GM12873 (cell line): Measurements from ENCODE around the gene UEVLD.

Source experiments
- TF ChIP-seq, protein P1 (sequence below): IDR thresholded peaks from 2 replicates; pipeline ENCODE4 v1.5.1; 2012; ENCODE audit warnings: low read depth, mild to moderate bottlenecking, moderate library complexity, low read length, control low read depth; ENCODE audit not compliant: insufficient read depth; ENCODE audit errors: missing control alignments

UEVLD gene

DNA sequence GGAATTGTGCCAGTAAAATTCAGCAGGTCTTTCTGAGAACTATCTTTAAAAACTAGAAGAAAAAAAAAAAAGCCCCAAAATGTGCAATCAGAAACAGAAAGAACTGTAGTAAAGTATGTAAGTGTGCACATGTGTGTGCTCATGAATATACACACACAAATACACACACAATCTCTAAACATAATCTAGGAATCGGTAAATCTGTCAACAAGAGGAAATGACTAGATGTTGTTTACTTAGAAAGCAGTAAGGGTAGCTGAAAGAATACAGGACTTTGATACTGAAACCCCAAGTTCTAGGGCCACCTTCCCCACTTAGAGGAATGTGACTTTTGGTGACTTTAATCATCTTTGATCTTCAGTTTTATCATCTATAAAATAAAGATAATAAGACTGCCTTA is 13.2 kb downstream of the UEVLD start:
- TF ChIP-seq, protein P1, sequence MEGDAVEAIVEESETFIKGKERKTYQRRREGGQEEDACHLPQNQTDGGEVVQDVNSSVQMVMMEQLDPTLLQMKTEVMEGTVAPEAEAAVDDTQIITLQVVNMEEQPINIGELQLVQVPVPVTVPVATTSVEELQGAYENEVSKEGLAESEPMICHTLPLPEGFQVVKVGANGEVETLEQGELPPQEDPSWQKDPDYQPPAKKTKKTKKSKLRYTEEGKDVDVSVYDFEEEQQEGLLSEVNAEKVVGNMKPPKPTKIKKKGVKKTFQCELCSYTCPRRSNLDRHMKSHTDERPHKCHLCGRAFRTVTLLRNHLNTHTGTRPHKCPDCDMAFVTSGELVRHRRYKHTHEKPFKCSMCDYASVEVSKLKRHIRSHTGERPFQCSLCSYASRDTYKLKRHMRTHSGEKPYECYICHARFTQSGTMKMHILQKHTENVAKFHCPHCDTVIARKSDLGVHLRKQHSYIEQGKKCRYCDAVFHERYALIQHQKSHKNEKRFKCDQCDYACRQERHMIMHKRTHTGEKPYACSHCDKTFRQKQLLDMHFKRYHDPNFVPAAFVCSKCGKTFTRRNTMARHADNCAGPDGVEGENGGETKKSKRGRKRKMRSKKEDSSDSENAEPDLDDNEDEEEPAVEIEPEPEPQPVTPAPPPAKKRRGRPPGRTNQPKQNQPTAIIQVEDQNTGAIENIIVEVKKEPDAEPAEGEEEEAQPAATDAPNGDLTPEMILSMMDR: no peak

DNA sequence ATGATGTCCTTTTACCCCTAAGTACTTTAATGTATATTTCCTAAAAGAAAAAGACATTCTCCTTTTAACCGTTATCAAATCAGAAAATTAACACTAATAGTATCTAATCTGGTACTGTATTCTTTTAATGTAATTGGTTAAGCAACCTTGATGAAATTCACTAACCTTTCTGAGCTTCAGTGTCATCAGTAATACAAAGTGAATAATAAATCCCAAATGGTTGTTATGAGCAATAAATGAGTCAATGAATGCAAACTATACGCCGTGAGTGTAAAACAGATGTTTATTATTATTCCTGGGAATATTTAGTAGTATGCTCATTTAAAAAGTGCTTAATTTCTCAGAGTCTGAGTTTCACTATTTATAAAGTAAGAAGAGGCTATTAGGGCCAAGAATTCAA is 21.5 kb downstream of the UEVLD start:
- TF ChIP-seq, protein P1: no peak

DNA sequence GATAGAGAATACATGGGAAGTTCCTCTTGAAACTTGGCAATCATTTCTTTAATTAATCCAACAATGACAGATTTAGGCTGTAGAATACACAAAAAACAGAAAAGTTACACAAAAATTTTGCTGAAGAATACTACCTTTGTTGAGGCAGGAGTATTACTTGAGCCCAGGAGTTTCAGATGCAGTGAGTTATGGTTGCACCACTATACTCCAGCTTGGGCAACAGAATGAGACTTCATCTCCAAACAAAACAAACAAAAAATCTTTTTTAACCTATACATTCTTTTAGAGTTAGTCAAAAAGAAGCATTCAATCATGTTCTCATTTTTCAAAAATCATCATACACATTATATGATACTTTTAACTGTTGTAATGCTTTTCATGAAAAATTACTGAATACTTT is 22.1 kb downstream of the UEVLD start:
- TF ChIP-seq, protein P1: no peak

DNA sequence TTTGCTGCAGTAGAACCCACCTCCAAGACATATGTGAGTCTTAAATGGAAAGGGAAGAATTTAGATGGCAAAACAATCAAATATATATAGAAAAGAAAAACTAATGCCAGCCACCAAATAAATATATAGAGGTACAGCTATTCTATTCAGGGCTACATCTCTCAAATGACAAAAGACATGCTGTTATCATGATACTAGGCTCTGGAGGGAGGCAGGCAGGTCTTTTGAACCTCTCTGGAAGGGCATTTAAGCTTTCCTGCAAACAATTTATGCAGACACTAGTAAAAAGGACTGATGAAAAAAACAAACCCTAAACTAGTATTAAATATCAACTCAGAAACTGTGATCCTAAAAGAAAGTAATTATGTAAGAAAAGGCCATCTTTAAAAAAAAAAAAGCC is 24.4 kb downstream of the UEVLD start:
- TF ChIP-seq, protein P1: no peak

DNA sequence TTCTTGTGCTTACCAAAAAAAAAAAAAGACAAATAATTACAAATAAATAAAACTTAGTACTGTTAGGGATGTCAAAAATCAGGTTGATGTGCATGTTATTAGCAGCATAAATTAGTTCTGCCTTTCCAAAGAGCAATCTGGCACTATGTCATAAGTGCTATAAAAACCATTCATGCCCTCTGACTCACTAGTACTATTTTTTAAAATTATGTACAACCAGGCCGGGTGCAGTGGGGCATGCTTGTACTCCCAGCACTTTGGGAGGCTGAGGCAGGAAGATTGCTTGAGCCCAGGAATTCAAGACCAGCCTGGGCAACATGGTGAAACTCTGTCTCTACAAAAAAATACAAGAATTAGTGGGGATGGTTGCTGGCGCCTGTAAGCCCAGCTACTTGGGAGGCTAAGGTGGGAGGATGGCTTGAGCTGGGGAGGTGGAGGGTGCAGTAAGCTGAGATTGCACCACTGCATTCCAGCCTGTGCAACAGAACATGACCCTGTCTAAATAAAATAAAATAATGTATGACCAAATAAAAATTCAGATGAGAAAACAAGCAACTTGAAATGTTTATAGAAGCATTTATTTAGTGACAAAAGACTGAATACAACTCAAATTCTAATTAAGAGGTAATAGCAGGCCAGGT is 25.3 kb downstream of the UEVLD start:
- TF ChIP-seq, protein P1: no peak

DNA sequence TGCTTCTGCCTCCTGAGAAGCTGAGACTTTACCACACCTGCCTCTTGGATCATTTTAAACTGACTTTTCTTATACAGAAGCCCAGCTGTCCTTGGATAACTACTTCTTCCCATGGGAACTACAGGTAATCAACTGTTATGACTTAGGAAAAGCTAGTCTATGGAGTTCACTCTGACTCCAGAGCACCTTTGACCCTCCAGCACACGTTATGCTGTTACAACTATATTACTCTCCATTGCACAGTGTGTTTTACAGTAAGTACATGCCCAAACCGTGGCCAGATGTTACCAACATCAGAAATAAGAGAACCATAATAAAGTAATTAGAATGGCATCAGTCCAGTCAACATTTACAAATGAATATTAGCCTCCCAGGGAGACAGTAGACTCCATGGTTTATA is 40.5 kb downstream of the UEVLD start:
- TF ChIP-seq, protein P1: no peak

DNA sequence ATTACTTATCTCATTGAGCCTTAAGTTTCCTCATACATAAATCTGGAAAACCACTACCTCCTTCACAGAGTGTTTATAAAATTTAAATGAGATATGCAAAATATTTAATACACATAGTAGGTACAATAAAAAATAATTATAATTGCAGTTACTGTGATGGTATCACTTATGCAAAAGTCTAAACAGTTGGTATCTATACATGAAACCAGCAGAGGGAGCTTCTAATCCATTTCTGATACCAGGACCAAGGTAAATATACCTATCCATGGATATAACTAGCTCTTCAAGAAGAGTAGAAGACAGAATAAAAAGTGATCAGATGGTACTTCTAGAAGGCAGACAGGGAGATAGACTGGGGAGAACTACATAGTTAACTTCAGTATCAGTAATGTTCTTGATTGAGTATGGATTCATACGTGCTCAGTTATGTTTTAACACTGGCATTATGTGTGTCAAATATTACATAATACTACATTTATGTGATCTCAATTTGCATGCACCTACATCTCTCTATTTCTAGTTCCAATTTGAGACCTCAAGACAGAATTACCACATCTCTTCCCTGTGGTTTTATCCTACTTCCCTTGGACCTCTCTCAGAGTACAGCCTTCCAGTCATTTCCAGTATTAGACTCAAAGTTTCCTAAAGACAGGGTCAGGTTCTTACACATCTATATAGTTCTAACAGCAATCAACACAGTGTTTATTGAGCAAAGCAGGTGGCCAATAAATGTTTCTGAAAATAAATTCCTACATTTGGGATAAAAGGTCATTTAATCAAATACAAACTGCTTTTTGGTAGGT is 48.1 kb downstream of the UEVLD start:
- TF ChIP-seq, protein P1: peak; percentile 43
